Stimulated activated CD8-positive, alpha-beta memory T cell treated with anti-CD3 and anti-CD28 coated beads, Interleukin-15, amount 100 ng/mL, for 4 hours (primary cell): ENCODE data around the gene TEAD4.

ENCODE experiments used
- DNase-seq, 2 donors: peaks; one replicate each; pipeline ENCODE4 v3.0.0-alpha.2; 2020; ENCODE audit warnings: low read depth in 2 of 2

The TEAD4 gene

DNA sequence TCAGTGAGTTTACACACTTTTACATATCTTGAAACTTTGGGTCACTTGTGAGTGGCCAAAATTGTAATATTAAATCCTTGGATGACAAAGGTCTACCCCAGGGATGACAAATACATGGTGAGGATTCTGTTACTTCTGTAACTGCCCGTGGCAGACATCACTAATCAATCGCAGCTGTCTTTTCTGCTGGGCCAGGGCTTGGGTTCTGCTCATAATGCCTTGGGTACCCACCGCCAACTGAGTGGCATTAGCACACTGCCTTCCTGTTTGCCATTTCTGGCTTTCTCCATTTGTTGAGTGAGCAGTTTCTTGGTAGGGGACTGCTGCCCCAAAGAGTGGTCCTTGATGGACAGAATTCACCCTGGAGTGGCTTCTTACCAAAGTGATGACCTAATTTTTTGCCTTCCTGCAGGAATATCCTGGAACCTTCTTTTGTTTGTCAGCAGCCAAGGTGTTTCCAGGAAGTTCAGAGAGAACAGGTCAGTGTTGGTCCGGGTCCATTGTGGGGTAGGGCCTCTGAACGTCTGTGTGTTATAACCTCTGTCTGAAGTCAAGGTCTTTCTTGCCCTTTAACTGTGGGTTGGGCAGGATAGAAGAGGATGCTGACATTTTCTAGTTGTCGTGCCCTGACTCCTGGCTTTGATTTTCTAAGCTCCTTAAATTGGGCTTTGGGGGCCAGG lies 124.2 kb downstream of the TEAD4 start:
- no peak for DNase-seq

DNA sequence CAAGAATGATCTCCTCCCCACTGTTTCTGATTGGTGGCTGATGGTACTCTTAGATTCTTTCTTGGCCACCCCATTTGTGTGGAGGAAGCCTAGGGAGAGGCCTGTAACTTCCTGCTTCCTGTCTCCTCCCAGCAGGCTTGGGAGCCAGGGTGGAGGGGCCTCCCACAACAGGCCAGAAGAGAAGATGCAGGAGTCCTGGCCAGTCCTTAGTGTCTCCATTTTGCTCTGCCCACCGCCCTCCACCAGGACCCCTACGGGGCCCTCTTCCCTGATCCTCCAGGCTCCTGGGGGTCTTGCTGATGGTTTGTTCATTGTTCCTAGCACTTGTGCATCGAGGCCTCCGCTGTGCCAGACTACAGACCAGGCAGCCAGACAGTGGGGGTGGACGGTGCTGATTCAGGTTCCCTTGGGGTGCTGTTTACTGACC lies 124.7 kb downstream of the TEAD4 start:
- DNase-seq: no peak

DNA sequence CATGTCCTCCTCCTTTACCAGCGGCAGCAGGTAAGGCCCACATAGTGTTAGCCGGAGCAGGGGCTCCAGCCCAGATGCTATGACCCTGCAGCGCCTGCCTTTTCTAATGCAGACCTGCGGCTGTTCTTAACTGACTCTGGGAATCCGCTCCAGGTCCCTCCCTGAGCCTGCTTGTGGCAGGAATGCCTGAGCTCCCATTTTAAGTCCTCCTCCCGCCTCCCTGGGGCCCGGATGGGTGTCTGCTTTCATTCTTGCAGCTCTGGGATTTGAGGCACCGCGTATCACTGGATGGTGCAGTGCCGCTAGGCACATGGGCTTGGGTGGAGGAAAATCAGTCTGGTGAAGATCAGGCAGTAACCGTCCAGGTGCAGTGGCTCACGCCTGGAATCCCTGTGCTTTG lies 125.5 kb downstream of the TEAD4 start:
- DNase-seq: no peak

DNA sequence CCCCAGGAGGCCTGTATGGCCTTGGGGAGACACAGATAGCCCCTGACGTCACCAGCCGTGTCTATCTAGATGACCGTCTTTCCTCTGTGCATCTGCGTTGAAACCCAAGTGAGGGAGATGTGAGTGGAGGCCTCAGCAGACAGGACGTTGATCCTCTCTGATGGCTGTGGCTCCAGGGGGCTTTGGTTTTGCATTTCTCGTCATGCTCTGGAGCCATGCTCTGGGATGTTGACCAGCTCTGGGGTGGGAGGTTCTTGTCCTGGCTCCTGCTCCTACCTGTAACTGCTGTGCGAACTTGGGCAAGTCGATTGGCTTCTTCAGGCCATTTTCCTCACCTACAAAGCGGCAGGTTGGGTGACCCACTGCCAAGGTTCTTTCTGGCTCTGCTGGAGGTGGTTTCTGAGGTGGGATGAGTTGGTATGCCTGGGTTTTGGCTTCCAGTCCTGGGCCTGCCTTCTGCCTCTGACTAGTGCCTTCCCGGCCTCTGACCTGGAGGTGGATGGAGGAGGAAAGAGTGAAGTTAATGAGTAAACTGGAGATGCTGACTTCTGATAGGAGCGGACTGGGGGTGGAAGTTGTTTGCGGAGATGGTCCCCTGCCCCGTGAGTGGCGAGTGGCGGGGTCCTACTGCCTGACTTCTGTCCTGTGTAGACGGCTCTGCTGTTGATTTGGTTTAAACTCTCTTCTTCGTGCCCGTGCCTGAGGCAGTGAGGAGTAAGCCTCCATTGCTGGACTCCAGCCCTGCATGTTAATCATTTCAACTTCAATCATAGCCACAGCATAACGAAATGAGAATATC lies 126.3 kb downstream of the TEAD4 start:
- no peak for DNase-seq

DNA sequence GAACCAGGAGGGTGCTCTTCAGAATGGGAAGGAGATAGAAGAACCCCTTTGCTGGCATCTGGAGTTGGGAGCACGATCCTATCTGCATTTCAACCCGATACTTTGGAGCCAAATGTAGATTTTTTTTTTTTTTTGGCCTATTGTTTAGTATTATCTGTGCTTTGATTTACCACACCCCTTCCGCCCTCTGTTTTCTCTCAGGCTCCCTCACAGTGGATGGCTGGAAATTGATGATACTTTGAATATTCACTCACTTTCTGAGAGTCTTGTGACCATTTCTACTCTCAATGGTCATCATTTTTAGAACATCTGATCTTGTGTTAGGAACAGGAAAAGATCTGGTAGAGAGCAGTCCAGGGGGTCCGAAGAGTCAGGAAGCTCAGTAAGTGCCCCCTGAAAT lies 127.0 kb downstream of the TEAD4 start:
- DNase-seq: no peak

DNA sequence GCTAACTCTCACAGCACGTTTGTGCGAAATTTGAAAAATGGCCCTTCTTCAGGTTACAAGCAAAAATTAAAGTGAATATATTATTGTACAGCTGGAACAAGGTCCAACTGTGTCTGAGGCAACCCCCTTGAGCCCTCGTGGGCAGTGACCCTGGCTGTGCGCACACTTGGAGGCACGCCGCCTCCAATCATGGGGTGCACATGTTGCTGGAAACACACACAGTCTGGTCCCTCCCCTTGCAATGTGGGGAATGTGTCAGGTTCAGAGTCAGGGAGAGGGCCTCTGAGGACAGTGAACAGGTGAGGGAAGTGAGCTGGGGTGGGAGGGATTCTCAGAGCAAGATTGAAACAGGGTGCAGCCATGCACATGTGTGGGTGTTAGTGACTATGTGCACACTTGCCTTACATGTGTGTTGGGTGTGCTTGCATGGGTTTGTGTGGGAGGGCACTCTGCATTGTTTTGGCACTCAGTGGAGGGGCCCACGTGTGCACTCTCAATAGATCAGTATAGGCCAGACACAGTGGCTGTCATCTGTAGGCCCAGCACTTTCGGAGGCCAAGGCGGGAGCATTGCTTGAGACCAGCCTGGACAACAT lies 127.6 kb downstream of the TEAD4 start:
- DNase-seq: no peak

DNA sequence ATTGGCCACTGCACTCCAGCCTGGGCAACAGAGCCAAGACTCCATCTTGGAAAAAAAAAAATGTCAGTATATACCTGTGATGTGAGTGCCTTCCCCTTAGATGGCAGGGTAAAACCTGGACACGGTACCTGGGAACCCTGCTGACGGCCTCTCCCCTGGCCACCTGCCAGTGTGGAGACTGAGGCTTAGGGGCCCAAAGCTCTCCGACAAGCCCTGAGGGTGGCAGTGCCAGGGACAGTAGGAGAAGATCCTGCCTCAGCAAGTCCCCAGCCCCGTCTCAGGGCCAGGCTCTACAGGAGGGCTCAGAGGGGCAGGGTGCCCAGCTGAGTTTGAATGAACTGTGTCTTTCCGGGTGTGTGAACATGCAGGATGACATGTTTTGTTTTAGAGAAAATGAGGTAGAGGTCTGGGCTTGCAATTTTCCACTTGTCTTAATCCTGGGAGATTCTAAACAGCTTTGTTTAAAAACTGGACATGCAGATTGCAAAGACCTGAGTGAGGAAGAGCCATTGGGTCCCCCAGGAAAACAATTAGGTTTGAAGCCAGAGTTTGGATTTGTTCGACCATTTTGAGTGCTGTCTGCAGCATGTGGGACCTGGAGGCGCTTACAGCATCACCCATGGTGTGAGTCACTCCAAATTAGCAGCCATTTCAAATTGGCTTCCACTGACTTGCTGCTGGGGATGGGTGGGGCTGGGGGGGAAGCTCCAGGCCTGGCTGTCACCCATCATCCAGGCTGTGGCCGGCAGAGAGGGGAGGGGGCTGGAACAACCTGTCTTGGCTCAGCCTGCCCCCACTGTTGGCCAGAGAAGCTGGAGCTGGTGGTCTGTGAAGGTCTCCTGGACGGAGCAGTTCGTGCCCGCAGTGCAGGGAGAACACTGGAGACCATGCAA lies 128.8 kb downstream of the TEAD4 start:
- DNase-seq: no peak

DNA sequence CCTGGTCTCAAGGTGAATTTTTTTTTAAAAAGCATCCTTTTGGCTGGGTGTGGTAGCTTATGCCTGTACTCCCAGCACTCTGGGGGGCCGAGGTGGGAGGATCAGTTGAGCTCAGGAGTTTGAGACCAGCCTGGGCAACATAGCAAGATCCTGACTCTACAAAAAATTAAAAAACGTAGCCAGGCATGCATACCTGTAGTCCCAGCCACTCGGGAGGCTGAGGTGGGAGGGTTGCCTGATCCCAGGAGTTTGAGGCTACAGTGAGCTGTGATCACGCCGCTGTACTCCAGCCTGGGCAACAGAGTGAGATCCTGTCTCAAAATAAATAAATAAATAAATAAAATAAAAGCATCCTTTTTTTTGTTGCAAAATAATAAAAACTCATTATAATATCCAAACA lies 130.4 kb downstream of the TEAD4 start:
- DNase-seq: no peak
